VCaP (cell line): ENCODE results near the gene CEACAM19.
"Not testable (repeated sequence)": the region's sequence is repeated elsewhere in the genome, so short reads cannot be mapped to it uniquely, and the experiment has no call there.

ENCODE experiments used
- H3K27ac ChIP-seq: fragments of 450-650 bp; 2 replicates; pipeline ENCODE4 v1.5.1; 2017
- CTCF ChIP-seq: fragments of 450-650 bp; conservative IDR thresholded peaks from 2 replicates; pipeline ENCODE4 v1.5.1; 2017; ENCODE audit warnings: mild to moderate bottlenecking, moderate library complexity

Gene CEACAM19, protein sequence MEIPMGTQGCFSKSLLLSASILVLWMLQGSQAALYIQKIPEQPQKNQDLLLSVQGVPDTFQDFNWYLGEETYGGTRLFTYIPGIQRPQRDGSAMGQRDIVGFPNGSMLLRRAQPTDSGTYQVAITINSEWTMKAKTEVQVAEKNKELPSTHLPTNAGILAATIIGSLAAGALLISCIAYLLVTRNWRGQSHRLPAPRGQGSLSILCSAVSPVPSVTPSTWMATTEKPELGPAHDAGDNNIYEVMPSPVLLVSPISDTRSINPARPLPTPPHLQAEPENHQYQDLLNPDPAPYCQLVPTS

DNA sequence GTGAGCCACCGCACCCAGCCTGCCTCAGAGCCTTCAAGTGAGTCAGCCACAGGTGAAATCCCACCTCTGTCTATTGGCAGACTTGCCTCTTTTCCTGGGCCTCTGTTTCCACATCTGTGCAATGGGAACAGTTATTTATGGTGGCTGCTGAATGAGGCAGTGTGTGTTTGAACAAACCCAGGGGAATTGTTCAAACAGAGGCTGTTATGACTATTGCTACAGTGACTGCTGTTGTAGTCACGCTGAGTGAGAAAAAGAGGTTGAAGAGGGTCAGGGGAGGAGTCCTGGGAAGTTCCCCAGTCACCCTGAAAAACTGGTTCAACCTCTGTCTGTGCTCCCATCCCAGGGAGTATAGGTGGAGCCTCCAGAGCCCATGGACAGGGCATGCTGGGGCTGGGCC is at the start of gene CEACAM19:
CEACAM19 (plus strand) TSS at position 83 of the 400 bp plus-strand sequence. CDS start 450 bp downstream, outside the sequence.
- H3K27ac ChIP-seq, result no peak within 1 kb of the TSS
- TF ChIP-seq CTCF, result no peak

DNA sequence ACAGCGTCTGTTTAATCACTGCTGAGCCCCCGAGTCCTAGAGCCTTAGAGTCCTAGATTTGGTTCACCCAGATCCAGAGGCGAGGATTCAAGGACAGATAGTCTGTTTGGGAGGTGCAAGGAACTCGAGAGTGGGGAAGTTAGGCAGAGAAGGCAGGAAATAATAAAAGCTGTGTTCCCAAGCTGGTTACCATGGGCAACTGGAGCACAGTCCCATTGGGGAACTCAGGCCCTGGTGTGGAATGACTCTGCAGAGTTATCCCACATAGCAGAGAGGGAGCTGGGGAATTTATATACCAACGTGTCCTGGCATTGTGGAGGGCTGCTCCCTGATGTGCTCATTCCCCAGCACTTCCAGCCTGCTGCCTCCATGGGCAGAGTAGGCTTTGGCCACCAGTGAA is 48.2 kb upstream of the CEACAM19 start:
- TF ChIP-seq CTCF, result no peak
- H3K27ac ChIP-seq, result peak overlapping the region; percentile 78

DNA sequence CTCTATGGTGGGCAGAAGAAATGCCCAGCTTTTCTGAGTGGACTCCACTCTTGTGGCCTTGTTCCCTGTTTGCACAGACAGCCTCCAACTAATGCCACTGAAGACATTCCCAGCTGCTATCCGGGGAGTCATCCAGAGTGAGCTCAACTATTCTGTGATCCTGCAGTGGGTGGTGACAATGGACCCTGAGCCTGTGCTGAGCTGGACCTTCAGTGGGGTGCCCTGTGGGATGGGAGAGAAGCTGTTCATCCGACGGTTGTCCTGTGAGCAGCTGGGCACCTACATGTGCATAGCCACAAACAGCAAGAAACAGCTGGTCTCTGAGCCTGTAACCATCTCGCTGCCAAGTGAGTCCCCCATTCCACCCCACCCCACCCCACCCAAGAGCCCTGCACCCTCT is 47.7 kb upstream of the CEACAM19 start:
- TF ChIP-seq CTCF, result no peak
- H3K27ac ChIP-seq, result peak overlapping the region; percentile 78

DNA sequence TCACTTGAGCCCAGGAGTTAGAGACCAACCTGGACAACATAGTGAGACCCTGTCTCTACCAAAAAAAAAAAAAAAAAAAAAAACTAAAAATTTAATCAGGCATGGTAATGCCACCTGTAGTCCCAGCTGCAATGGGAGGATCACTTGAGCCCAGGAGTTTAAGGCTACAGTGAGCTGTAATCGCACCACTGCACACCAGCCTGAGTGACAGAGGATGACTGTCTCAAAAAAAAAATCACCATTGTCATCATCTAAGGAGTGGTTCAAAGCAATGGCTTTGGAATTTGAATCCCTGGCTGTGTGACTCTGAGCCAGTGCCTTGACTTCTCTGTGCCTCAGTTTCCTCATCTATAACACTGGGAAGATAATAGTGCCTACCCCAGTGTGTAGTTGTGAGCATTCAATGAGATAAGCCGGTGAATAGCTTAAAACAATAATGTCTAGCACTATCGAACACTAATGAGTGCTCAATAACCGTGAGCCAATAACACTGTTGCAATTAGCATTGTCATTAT is 46.4 kb upstream of the CEACAM19 start:
- TF ChIP-seq CTCF, result no peak

DNA sequence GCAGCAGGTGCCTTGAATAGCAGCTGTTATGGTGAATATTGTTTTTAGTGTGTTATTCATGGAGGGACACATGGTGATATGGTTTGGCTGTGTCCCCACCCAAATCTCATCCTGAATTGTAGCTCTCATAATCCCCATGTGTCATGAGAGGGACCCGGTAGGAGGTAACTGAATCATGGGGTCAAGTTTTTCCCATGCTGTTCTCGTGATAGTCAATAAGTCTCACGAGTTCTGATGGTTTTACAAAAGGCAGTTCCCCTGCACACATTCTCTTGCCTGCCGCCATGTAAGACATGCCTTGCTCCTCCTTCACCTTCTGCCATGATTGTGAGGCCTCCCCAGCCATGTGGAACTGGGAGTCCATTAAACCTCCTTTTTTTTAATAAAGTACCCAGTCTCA is 45.6 kb upstream of the CEACAM19 start:
- H3K27ac ChIP-seq, result not testable (repeated sequence)

More for the DNA sequence above, 46.4 kb upstream of the CEACAM19 start:
- no peak overlapping the region for H3K27ac ChIP-seq

GRCh38 chr19:44626048-44626624 is 45.1 kb upstream of the CEACAM19 start:
- no peak for TF ChIP-seq CTCF

DNA sequence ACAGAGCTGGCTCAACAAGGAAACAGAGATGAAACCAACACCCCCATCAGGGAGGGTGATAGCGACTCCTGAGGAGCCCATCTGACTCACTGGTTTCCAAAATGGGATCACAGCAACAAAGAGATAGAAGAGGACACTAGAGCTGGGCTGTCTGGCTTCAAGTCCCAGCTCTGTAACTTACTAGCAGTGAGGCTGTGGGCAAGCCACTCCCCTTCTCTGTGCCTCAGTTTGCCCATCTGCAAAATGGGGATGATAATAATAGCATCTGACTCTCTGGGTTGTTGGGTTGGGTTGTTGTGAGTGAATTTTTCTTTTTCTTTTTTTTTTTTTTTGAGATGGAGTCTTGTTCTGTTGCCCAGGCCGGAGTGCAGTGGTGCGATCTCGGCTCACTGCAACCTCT is 43.7 kb upstream of the CEACAM19 start:
- no peak for TF ChIP-seq CTCF
- H3K27ac ChIP-seq, result no peak overlapping the region

More at GRCh38 chr19:44626048-44626624, 45.1 kb upstream of the CEACAM19 start:
- no peak overlapping the region for H3K27ac ChIP-seq

DNA sequence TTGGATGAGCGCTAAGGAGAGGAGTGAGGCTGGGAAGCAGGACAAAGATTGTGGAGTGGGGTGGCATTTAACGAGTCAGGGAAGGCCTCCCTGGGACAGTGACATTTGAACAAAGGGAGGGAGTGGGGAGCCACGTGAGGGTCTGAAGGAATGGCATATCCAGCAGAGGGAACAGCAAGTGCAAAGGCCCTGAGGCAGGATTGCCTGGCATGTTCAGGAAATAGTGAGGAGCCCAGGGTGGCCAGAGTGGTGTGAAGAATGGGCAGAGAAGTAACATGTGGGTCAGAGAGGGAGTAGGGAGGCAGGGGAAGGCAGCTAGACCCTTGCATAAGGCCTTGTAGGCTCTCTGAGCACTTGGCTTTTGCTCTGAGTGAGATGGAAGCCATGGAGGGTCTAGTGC is 42.5 kb upstream of the CEACAM19 start:
- TF ChIP-seq CTCF, result no peak
- no peak overlapping the region for H3K27ac ChIP-seq

DNA sequence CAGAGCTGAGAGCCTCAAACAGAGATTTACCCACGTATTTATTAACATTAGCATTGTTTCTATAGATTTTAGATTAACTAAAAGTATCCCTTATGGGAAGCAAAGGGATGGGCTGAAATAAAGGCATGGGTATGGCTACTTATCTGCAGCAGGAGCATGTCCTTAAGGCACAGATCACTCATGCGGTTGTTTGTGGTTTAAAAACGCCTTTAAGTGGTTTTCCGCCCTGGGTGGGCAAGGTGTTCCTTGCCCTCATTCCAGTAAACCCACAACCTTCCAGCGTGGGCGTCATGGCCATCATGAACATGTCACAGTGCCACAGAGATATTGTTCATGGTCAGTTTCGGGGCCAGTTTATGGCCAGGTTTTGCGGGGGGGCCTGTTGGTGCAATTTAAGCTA is 39.7 kb upstream of the CEACAM19 start:
- H3K27ac ChIP-seq, result not testable (repeated sequence)

DNA sequence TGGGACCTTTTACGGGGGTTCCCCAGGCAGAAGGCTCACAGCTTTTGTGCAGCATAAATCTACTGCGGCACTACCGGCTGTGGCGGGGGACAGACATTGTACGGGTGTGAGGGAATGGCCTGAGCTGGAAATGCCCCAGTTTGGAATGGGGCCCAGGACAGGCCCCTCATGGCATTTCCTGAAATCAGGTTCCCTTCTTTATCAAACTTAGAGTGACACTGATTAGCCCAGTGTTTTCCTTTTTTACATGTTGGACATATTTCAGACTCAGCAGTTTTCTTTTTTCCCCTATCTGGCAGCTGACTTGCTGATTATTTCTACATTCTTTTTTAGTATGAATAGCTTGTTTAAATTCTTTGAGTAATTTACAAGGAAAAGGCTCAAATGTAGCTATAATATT is 37.2 kb upstream of the CEACAM19 start:
- not testable (repeated sequence) for H3K27ac ChIP-seq
